GM06990 (cell line): ENCODE results near the gene PRAMEF25.
"Not testable (repeated sequence)": the region's sequence is repeated elsewhere in the genome, so short reads cannot be mapped to it uniquely, and the experiment has no call there.

Experiments
- DNase-seq: peaks from one replicate; pipeline ENCODE4 v3.0.0-alpha.2; 2011; ENCODE audit not compliant: insufficient read length; ENCODE audit errors: extremely low read depth
- H3K27me3 ChIP-seq: replicated peaks from 2 replicates; pipeline ENCODE4 v1.6.0; 2011; ENCODE audit warnings: low read length; ENCODE audit not compliant: control insufficient read depth, insufficient read depth
- H3K36me3 ChIP-seq: 2 replicates; pipeline ENCODE4 v1.5.1; 2011; ENCODE audit warnings: low read length; ENCODE audit not compliant: control insufficient read depth, insufficient read depth
- H3K4me3 ChIP-seq: replicated peaks from 2 replicates; pipeline ENCODE4 v1.5.1; 2011; ENCODE audit warnings: low read depth, mild to moderate bottlenecking, control low read depth, low read length

PRAMEF25 gene

DNA sequence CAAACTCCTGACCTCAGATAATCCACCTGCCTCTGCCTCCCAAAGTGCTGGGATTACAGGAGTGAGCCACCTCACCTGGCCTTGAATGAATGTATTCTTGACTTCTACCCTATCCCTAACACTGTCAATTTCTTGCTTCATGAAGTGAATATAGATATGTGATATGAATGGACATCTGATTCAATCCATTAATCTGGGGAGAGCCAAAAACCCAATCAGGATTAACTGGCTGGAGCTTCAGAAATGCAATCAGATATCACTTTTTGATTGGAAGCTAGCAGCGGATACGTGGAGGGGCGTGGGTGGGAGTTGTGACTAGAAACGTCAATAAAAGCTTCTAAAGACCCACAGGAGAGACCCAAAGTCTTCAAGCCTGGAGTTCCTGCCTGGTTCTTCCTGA, at the start of gene PRAMEF25:
TSS of gene PRAMEF25 (plus strand) at position 301 of the 400 bp plus-strand sequence. CDS start 2,920 bp downstream, outside the sequence.
- not testable (repeated sequence) for H3K36me3 ChIP-seq, DNase-seq, H3K27me3 ChIP-seq, H3K4me3 ChIP-seq

DNA sequence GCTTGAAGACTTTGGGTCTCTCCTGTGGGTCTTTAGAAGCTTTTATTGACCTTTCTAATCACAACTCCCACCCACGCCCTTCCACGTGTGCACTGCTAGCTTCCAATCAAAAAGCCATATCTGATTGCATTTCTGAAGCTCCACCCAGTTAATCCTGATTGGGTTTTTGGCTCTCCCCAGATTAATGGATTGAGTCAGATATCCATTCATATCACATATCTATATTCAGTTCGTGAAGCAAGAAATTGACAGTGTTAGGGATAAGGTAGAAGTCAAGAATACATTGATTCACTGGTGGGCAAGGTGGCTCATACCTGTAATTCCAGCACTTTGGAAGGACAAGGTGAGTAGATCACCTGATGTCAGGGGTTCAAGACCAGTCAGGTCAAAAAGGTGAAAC, 14.1 kb upstream of the PRAMEF25 start, which contains the start of gene PRAMEF27:
TSS of gene PRAMEF27 (minus strand) at position 101 of the 400 bp plus-strand sequence. CDS start 2,916 bp downstream, outside the sequence.
- H3K36me3 ChIP-seq, H3K4me3 ChIP-seq, DNase-seq, H3K27me3 ChIP-seq: not testable (repeated sequence)

DNA sequence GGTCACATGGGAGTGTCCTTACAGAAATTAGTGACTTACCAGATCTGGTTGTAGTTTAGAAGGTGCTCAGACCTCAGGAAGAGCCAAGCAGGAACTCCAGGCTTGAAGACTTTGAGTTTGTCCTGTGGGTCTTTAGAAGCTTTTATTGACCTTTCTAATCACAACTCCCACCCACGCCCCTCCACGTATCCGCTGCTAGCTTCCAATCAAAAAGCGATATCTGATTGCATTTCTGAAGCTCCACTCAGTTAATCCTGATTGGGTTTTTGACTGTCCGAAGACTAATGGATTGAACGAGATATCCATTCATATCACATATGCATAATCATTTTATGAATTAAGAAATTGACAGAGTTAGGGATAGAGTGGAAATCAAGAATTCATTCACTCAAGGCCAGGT, 46.2 kb downstream of the PRAMEF25 start, which contains the start of gene HNRNPCL2:
TSS of gene HNRNPCL2 (minus strand) at position 101 of the 400 bp plus-strand sequence. CDS start 454 bp downstream, outside the sequence.
- not testable (repeated sequence) for DNase-seq, H3K36me3 ChIP-seq, H3K27me3 ChIP-seq, H3K4me3 ChIP-seq
